Omental fat pad (tissue), 4 donors: ENCODE measurements around the gene IL17RC. TPM values are rescaled to one million over a fixed set of nuclear protein-coding genes. Genes with fewer than 3 reads are reported as not detected.
A peak's percentile ranks its signal among the peaks of the same experiment; 100 is the strongest.

Source experiments
- ATAC-seq: fragments of 150-250 bp; one replicate; pipeline ENCODE4 v1.9.1; 2016; ENCODE audit warnings: mild to moderate bottlenecking, moderate library complexity; ENCODE audit not compliant: low FRiP score
- DNase-seq: peaks from one replicate; pipeline ENCODE4 v3.0.0-alpha.2; 2019; ENCODE audit warnings: low spot score
- CTCF ChIP-seq, 3 donors: fragments of 450-650 bp; IDR thresholded peaks; one replicate each; pipeline ENCODE4 v1.5.1; 2016 to 2017; ENCODE audit warnings: antibody characterized with exemption in 3 of 3, mild to moderate bottlenecking in 3 of 3, moderate library complexity in 2 of 3
- total RNA-seq, 4 donors: library from RNA; depleted of rRNA; stranded (reverse); fragments of >200 nt; gene quantifications; one replicate each; pipeline ENCODE4 v1.1.0, GENCODE V29; 2016

IL17RC gene
- total RNA-seq, 4 donors from 2014 or later = 53.4 to 97.6 (median 58.2) TPM

GRCh38 chr3:9878700-9879099 is 38.2 kb upstream of the IL17RC start:
- DNase-seq = no peak
- peak; percentile 55 for ATAC-seq
- no peak for TF ChIP-seq CTCF (IDR thresholded peaks at IDR 0.05)

- DNase-seq = no peak
Measured at GRCh38 chr3:9879830-9880549, 36.9 kb upstream of the IL17RC start, which contains the start of gene CIDEC. TSS of gene CIDEC (minus strand) at chr3:9880253. CDS start at chr3:9878486, 1,767 bp downstream.

GRCh38 chr3:9881441-9881840 is 35.5 kb upstream of the IL17RC start:
- no peak for TF ChIP-seq CTCF (IDR thresholded peaks at IDR 0.05)
- DNase-seq (no peak), ATAC-seq (no peak)

More at GRCh38 chr3:9879830-9880549, 36.9 kb upstream of the IL17RC start, which contains the start of gene CIDEC:
- ATAC-seq = no peak
- TF ChIP-seq CTCF (IDR thresholded peaks at IDR 0.05) = no peak

GRCh38 chr3:9883706-9884554 is 33.0 kb upstream of the IL17RC start:
- TF ChIP-seq CTCF (IDR thresholded peaks at IDR 0.05) = no peak
- no peak for ATAC-seq
- no peak for DNase-seq

GRCh38 chr3:9884555-9885165 is 32.2 kb upstream of the IL17RC start:
- TF ChIP-seq CTCF (IDR thresholded peaks at IDR 0.05) = no peak
- ATAC-seq (peak; percentile 93), DNase-seq (no peak)

GRCh38 chr3:9886328-9886727 is 30.6 kb upstream of the IL17RC start:
- no peak for TF ChIP-seq CTCF (IDR thresholded peaks at IDR 0.05)
- DNase-seq = no peak
- no peak for ATAC-seq
